Right lung (tissue), 10 donors: ENCODE data around the gene NPIPB8. TPM values are rescaled to one million over a fixed set of nuclear protein-coding genes. Genes with fewer than 3 reads are reported as not detected.
A peak's percentile ranks its signal among the peaks of the same experiment; 100 is the strongest.
"Not testable (repeated sequence)": the region's sequence is repeated elsewhere in the genome, so short reads cannot be mapped to it uniquely, and the experiment has no call there.

Experiments
- DNase-seq, 2 donors: peaks; one replicate each; pipeline ENCODE4 v3.0.0-alpha.2; 2013
- long read RNA-seq, 8 donors: transcript quantifications; one replicate each; lab custom pipeline, GENCODE V29; 2026
- polyA plus RNA-seq, 5 donors: library from polyadenylated mRNA; unstranded; fragments of 120-200 nt; gene quantifications; one replicate each; pipeline versions ENCODE4 v1.2.1 to v1.2.3, GENCODE V29; 2013; ENCODE audit warnings: inconsistent platforms in 1 of 5, low replicate concordance in 1 of 5; ENCODE audit not compliant: insufficient read length in 5 of 5, insufficient read depth in 1 of 5

The NPIPB8 gene
- 1 to 10 TPM in 2 of 5 donors, under 1 TPM in 3; 0.63 to 3.0 (median 0.98) TPM for polyA plus RNA-seq
- long read RNA-seq, donor 1, result 0 reads
- long read RNA-seq, donor 2, result 0 reads
- long read RNA-seq, donor 3, partial matches to known transcripts, result 11 of 11 reads
- long read RNA-seq, donor 3, other reads (novel, unspliced or antisense), result 0 of 11 reads
- long read RNA-seq, donor 4, result 0 reads
- long read RNA-seq, donor 5, result 0 reads
- long read RNA-seq, donor 6, result 0 reads
- long read RNA-seq, donor 7, result 0 reads
- long read RNA-seq, donor 8, result 0 reads

GRCh38 chr16:28637765-28638164 is at the start of gene NPIPB8:
TSS of gene NPIPB8 (plus strand) at chr16:28638065. CDS start at chr16:28638361, 296 bp downstream.
- not testable (repeated sequence) for DNase-seq

- no peak for DNase-seq
Observed at GRCh38 chr16:28589069-28589468, 48.8 kb upstream of the NPIPB8 start.

DNA sequence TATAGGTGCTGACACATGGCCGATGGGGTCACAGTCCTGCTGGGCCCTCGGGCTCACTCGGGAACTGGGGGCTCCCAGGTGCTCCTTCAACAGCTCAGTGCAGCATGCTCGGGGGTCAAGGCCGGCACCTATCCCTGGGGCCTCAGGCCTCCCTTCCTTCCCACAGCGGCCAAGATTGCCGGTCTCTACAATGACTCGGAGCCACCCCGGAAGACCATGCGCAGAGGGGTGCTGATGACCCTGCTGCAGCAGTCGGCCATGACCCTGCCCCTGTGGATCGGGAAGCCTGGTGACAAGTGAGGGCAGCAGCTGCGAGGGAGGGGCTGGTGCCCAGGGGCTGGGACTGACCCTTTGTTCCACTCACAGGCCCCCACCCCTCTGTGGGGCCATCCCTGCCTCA is 47.9 kb upstream of the NPIPB8 start:
- no peak for DNase-seq

DNA sequence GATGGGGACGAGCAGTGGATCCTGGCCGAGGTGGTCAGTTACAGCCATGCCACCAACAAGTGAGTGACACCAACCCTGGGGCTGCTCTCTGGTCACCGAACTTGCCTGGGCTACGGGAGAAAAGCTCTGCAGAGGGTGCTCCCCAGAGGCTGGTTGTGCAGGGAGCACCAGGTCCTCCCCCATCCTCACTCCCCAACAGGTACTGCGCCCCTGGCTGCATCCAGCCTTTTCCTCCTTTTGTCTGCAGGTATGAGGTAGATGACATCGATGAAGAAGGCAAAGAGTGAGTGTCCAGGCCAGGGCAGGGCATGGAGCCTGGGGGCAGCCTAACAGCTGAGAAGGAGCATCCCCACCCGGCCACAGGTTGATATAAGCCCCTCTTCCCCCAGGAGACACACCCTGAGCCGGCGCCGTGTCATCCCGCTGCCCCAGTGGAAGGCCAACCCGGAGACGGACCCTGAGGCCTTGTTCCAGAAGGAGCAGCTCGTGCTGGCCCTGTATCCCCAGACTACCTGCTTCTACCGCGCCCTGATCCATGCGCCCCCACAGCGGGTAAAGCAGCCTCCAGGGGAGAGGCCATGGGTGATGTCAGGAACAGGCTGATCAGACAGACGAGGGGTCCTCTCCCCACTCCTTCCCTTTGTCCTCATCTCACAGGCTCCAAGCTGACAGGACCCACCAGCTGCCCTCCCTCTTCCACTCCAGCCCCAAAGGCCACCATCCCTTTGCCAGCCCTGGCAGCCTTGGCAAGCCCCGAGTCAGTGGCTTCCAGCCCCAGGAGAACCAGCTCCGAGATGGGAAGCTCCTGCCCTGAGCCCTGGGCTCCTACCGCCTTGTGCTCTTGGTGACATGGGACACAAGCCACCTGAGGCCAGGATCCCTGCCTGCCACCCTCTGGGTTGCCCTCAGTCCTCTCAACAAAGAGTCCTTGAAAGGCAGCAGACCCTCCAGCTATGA is 47.2 kb upstream of the NPIPB8 start:
- no peak for DNase-seq

DNA sequence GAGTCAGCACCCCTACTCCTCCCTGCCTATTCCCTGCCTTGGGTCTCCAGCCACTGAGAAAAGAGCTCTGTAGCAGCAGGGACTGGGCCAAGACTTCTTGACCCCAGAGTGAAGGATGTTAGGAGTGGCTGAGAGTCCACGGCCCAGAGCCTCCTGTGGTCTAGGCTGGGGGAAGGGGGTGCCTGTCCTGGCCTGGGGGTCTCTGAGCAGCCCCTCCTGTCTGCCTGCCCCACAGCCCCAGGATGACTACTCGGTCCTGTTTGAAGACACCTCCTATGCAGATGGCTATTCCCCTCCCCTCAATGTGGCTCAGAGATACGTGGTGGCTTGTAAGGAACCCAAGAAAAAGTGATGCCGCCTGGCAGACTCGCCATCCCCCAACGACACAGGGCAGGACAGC is 46.5 kb upstream of the NPIPB8 start:
- no peak for DNase-seq

GRCh38 chr16:28592511-28592910 is 45.4 kb upstream of the NPIPB8 start:
- no peak for DNase-seq

DNA sequence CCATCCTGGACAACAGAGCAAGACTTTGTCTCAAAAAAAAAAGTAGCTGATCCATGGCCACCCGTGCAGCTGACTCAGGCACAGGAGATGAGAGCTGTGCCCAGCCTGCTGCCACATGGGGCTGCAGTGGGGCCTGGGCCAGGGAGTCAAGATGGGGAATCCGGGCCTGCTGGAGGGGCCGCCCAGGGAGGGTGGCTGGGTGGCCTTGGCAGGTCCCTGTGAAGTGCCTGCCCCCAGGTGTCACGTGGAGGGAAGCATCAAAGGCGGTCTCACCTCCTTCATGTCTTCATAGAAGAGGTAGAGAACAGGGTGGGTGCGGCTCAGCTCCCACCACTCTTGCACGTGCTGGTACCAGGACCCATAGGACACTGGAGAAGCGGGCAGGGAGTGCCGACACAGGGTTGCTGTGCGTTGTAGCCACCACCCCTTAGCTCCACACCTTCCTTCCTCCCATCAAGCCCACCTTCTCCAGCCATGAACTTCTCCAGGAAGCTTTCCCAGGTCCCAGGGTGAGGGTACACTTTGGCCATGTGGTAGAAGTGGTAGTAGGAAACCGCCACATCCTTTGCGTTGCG is 44.8 kb upstream of the NPIPB8 start:
- no peak for DNase-seq

DNA sequence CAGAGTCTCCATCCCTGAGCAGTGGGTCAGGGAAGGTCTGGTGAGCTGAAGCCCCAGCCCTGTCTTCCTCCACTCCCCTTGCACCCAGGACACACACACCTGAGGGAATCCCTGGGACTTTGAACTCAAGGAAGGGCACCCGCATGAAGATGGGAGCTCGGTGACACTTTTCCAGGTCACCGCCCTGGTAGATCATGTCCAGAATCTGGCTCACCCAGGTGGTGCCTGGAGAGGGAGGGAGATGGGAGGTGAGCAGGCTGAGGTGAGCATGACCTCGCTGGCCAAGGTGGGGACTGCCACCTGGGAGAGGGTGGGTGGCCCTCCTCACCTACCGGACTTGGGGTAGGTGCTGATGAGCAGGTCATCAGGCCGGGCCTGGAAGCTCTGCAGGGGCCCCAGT is 42.4 kb upstream of the NPIPB8 start:
- DNase-seq, result not testable (repeated sequence)

DNA sequence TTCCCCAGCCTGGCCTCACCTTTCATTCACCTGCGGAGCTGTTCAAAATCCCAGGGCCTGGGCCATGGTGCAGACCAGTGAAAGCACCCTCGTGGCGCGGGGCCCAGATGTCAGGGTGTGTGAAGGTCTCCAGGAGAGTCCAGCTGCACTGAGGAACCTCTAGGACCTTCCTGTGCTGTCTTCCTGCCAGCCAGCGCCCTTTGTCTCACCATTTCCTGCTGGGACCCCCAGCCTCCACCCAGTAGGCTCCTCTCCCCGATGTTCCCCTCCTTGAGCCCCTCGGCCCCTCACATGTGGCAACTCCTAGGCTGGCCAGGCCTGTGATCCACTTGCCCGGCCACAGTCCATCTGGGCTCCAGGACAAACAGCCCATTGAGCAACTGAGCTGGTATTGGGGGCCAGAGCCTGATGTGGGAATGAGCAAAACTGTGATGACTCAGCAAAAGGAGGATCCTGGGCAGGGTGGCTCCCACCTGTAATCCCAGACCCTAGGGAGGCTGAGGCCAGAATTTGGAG is 41.7 kb upstream of the NPIPB8 start:
- DNase-seq, result no peak

DNA sequence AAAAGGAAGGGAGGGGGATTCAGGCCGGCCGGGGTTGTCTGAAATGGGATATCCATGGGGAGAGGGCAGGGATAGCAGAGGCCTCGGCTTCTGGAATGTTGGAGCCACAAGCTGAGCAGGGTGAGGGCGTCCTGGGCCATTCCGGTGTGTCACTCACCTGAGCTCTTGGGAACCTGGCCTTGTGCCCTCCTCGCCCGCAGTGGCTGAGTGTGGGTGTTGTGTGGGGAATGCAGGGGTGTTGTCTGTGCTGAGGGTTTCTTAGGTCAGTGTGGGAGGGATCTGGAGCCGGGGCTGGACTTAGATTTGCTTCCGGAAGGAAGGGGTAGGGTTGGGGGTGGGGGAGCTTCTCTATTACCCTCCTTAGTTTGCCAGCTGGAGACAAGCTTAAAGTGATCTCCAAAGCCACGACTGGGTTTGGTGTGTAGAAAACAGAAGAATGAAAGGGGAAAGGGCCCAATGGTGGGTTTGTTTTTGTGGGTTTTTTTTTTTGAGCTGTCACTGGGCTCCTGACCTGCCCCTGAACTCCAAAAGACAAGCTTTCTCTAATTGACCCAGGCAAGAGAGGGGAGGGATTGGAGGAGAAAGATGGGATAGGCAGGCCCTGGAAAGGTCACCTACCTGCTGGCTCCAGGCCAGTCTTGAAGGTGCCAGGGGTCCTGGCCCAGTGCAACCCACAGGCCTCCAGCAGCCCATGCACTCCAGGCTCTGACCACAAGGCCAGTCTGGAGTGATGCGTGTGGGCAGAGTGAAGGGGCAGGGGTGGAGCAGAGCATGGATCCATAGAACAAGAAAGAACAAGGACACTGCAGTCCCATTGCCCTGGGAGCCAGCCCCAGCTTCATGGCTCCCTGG is 40.8 kb upstream of the NPIPB8 start, which contains the start of gene SULT1A2:
TSS of gene SULT1A2 (minus strand) at position 211 of the 852 bp plus-strand sequence. CDS start 1,120 bp downstream, outside the sequence.
- peak in 1 of 2 donors; percentile 31 for DNase-seq

DNA sequence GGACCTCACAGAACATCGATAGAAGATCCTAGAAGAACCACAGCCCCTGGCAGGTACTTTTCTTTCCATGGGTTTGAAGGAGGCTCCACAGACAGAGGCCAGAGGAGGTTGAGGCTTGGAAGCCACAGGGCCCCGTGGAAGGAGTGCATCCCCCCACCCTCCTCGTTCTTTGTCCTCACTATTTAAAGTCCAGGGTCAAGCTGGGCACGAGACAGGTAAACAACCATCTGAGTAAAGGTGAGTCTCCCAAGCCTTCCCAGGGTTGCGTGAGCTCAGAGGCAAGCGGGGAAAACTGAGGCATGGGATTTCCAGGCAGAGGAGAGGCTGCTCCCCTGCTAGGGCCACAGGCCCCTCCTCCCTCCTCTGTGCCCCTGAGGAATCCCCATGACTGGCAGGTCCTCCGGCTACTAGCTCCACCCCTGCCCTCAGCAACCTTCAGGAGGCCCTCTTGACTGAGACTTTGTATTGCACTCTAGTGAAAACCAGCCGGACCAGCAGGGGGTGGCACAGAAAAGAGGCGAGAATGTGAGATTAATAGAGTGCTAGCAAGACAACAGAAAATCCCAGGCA is 40.1 kb upstream of the NPIPB8 start:
- DNase-seq, result peak in 1 of 2 donors; percentile 33

GRCh38 chr16:28599377-28600285 is 38.2 kb upstream of the NPIPB8 start:
- DNase-seq, result not testable (repeated sequence)

DNA sequence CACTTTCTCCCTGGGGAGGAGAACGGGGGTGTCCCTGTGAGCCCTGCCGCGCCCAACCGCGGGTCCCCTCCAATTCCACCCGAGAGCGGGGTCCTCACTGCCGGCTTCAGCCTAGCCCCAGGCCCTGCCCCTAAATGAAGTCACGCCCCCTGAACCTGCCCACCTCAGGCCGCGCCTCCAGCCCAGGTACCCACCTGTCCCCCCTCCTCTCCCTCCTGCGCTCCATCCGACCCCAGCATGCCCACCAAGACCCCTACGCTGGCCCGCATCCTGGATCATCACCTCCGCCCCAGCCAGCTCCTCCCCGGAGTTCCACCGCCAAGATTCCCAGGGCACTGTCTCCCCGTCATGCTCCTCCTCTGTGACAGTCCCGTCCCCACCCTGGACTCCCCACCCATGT is 36.9 kb upstream of the NPIPB8 start:
- DNase-seq, result not testable (repeated sequence)

GRCh38 chr16:28601589-28601988 is 36.3 kb upstream of the NPIPB8 start:
- DNase-seq, result not testable (repeated sequence)

DNA sequence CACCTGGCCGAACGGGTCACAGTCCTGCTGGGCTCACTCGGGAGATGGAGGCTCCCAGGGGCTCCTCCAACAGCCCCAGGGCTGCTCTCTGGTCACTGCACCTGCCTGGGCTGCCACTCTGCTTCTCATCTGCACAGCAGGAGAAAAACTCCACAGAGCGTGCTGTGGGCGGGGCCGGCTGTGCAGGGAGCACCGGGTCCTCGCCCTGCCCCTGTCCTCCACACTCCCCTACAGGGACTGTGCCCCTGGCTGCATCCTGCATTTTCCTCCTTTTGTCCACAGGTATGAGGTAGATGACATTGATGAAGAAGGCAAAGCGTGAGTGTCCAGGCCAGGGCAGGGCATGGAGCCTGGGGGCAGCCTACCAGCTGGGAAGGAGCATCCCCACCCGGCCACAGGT is 35.8 kb upstream of the NPIPB8 start:
- not testable (repeated sequence) for DNase-seq

DNA sequence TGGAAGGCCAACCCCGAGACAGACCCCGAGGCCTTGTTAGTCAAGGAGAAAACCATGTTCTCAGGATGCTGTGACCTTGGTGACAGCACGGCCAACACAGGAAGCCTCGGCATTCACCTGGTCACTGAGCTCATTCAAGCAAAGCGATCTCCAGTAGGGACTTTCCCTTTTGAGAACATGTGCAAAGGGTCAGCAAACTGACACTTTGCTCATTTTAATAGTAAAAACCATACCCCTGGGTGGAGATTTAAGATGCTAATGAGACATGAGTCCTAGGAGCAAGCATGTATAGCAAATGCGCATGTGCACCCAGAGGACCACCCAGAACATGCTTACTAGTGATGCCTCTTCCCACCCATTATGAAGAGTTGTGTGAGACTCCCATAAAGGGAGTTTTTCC is 35.3 kb upstream of the NPIPB8 start:
- DNase-seq, result no peak

- no peak for DNase-seq
Observed at GRCh38 chr16:28603381-28604185, 34.3 kb upstream of the NPIPB8 start.

DNA sequence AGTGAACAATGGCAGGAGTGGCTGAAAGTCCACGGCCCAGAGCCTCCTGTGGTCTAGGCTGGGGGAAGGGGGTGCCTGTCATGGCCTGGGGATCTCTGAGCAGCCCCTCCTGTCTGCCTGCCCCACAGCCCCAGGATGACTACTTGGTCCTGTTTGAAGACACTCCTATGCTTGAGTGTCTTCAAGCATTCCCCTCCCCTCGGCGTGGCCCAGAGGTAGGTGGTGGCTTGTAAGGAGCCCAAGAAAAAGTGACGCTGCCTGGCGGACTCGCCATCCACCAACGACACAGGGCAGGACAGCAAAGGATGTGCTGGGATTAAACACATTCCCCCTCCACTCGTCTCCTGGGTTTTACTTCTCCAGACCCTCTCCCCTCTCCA is 33.7 kb upstream of the NPIPB8 start:
- DNase-seq, result no peak
